HG03280 (cell line): ENCODE results near the gene NPAS4.

Experiments used
- ATAC-seq: cut with Tn5 transposase; IDR thresholded peaks from one replicate; pipeline ENCODE4 v1.9.1; 2021; ENCODE audit warnings: mild to moderate bottlenecking, moderate library complexity; ENCODE audit not compliant: unreplicated experiment

NPAS4 gene

DNA sequence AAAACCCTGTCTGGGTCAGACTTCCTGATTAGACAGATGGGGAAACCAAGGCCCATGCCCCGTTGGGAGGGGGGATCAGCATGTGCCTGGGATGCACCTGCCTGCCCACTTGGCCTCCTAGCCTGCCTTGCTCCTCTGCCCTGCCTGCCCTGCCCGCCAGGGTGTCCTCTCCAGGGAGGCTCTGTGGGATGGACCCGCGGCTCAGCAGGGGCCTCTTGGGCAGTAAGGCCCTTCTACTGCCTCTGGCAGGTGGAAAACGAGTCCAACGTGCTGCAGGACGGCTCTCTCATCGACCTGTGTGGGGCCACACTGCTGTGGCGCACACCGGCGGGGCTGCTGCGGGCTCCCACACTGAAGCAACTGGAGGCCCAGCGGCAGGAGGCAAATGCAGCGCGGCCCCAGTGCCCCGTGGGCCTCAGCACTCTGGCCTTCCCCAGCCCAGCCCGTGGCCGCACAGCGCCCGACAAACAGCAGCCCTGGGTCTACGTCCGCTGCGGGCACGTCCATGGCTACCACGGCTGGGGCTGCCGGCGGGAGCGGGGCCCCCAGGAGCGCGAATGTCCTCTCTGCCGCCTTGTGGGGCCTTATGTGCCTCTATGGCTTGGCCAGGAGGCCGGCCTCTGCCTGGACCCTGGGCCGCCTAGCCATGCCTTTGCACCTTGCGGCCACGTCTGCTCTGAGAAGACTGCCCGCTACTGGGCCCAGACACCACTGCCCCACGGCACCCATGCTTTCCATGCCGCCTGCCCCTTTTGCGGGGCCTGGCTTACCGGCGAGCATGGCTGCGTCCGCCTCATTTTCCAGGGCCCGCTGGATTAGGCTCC is 54.7 kb downstream of the NPAS4 start:
- ATAC-seq, result no peak
